Neuronal stem cell (in vitro differentiated cells): ENCODE data around the gene BCAN. TPM values are rescaled to one million over a fixed set of nuclear protein-coding genes. Genes with fewer than 3 reads are reported as not detected.
A peak's percentile ranks its signal among the peaks of the same experiment; 100 is the strongest.

Source experiments
- DNase-seq: peaks from one replicate; pipeline ENCODE4 v3.0.0-alpha.2; 2013; ENCODE audit warnings: low spot score
- H2AFZ ChIP-seq: one replicate; pipeline ENCODE4 v1.6.1; 2013; ENCODE audit warnings: mild to moderate bottlenecking, low read length, inconsistent platforms
- H2AK5ac ChIP-seq: 2 replicates; pipeline ENCODE4 v1.6.1; 2013; ENCODE audit warnings: low read depth, mild to moderate bottlenecking, inconsistent platforms, low read length, moderate library complexity, mixed read lengths
- H2BK120ac ChIP-seq: 2 replicates; pipeline ENCODE4 v1.6.1; 2013; ENCODE audit warnings: low read depth, mild to moderate bottlenecking, inconsistent platforms, low read length, moderate library complexity, mixed read lengths
- H2BK12ac ChIP-seq: one replicate; pipeline ENCODE4 v1.6.1; 2013; ENCODE audit warnings: low read length, inconsistent platforms
- H2BK15ac ChIP-seq: 2 replicates; pipeline ENCODE4 v1.6.1; 2013; ENCODE audit warnings: mild to moderate bottlenecking, low read length, inconsistent platforms, mixed read lengths
- H2BK5ac ChIP-seq: one replicate; pipeline ENCODE4 v1.6.1; 2013; ENCODE audit warnings: inconsistent platforms, mild to moderate bottlenecking, low read length, moderate library complexity
- H3K14ac ChIP-seq: one replicate; pipeline ENCODE4 v1.6.1; 2013; ENCODE audit warnings: low read length, inconsistent platforms
- H3K18ac ChIP-seq: 2 replicates; pipeline ENCODE4 v1.6.1; 2013; ENCODE audit warnings: low read length, inconsistent platforms
- H3K23ac ChIP-seq: 2 replicates; pipeline ENCODE4 v1.6.1; 2013; ENCODE audit warnings: low read depth, mild to moderate bottlenecking, mixed read lengths, low read length, inconsistent platforms; ENCODE audit not compliant: poor library complexity
- H3K27ac ChIP-seq: replicated peaks from 3 replicates; pipeline ENCODE4 v1.5.1; 2013; ENCODE audit warnings: low read length, inconsistent platforms
- H3K27me3 ChIP-seq, 3 experiments: 2 replicates each; pipeline ENCODE4 v1.6.1; 2013; ENCODE audit warnings: low read length in 3 of 3, mild to moderate bottlenecking in 2 of 3, inconsistent platforms in 1 of 3, low read depth in 1 of 3, mixed read lengths in 1 of 3, moderate library complexity in 1 of 3; ENCODE audit not compliant: control insufficient read depth in 3 of 3, insufficient read depth in 3 of 3
- H3K36me3 ChIP-seq, 2 donors: replicated peaks in 1 of 2; 2 replicates each; pipeline ENCODE4 v1.6.1; 2013; ENCODE audit warnings: low read length in 2 of 2; ENCODE audit not compliant: control insufficient read depth in 2 of 2, insufficient read depth in 2 of 2
- H3K4ac ChIP-seq: 2 replicates; pipeline ENCODE4 v1.6.1; 2013; ENCODE audit warnings: inconsistent platforms, mild to moderate bottlenecking, low read length, moderate library complexity
- H3K4me1 ChIP-seq, 2 donors: 1 replicate in 1 of 2; 2 replicates in 1 of 2; pipeline ENCODE4 v1.6.1; 2013; ENCODE audit warnings: low read length in 2 of 2, low read depth in 1 of 2; ENCODE audit not compliant: control insufficient read depth in 2 of 2, insufficient read depth in 1 of 2
- H3K4me2 ChIP-seq: one replicate; pipeline ENCODE4 v1.6.1; 2013; ENCODE audit warnings: mild to moderate bottlenecking, low read length, inconsistent platforms; ENCODE audit not compliant: insufficient read depth, poor library complexity, severe bottlenecking
- H3K4me3 ChIP-seq, 2 donors: 2 replicates each; pipeline ENCODE4 v1.5.1; 2013; ENCODE audit warnings: low read length in 2 of 2, mild to moderate bottlenecking in 2 of 2, inconsistent platforms in 1 of 2, moderate library complexity in 1 of 2
- H3K79me1 ChIP-seq: one replicate; pipeline ENCODE4 v1.6.1; 2013; ENCODE audit warnings: low read depth, mild to moderate bottlenecking, inconsistent platforms, low read length, moderate library complexity
- H3K9ac ChIP-seq: one replicate; pipeline ENCODE4 v1.6.1; 2013; ENCODE audit warnings: mild to moderate bottlenecking, low read depth, low read length, inconsistent platforms; ENCODE audit not compliant: poor library complexity
- H3K9me3 ChIP-seq, 2 donors: replicated peaks in 1 of 2; 2 replicates each; pipeline versions ENCODE3 to v1.6.1; 2013; ENCODE audit warnings: low read length in 2 of 2, mild to moderate bottlenecking in 2 of 2, inconsistent platforms in 1 of 2, low read depth in 1 of 2, mixed read lengths in 1 of 2, moderate library complexity in 1 of 2; ENCODE audit not compliant: control insufficient read depth in 2 of 2, insufficient read depth in 1 of 2
- H4K8ac ChIP-seq: one replicate; pipeline ENCODE4 v1.6.1; 2013; ENCODE audit warnings: low read depth, mild to moderate bottlenecking, inconsistent platforms, low read length, moderate library complexity
- H4K91ac ChIP-seq: one replicate; pipeline ENCODE4 v1.6.1; 2013; ENCODE audit warnings: low read length, low read depth, mild to moderate bottlenecking, inconsistent platforms; ENCODE audit not compliant: poor library complexity
- WGBS, 2 donors: extraction: QIAGEN DNeasy Blood & Tissue Kit; methylation state at CpG; one replicate each; pipeline ENCODE4 v1.1.7; 2013; ENCODE audit warnings: missing lambda C conversion rate in 2 of 2, mixed read lengths in 1 of 2; ENCODE audit not compliant: insufficient read length in 2 of 2, insufficient replicate concordance in 1 of 2; ENCODE audit errors: extremely low coverage in 2 of 2; 5-methylcytosine and 5-hydroxymethylcytosine counted together
- polyA plus RNA-seq, 2 experiments: library from polyadenylated mRNA; stranded (reverse); fragments of 200-250 nt; gene quantifications; one replicate each; pipeline ENCODE4 v1.2.3, GENCODE V29; 2013

The BCAN gene
- 0.89 TPM for polyA plus RNA-seq (2013, experiment 1 of 2)
- polyA plus RNA-seq (2013, experiment 2 of 2): 0.54 TPM

DNA sequence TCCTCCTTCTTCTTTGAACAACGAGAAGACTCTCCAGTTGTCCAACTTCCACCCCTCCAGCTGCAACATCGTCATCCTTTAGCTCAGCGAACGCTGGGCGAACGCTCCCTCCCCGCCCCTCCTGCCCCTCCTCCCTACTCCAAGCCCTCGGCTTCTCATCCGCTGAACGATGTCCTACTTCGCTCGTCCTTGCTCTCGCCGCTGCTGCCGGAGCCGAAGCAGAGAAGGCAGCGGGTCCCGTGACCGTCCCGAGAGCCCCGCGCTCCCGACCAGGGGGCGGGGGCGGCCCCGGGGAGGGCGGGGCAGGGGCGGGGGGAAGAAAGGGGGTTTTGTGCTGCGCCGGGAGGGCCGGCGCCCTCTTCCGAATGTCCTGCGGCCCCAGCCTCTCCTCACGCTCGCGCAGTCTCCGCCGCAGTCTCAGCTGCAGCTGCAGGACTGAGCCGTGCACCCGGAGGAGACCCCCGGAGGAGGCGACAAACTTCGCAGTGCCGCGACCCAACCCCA is at the start of gene BCAN:
TSS of gene BCAN (plus strand) at position 357 of the 504 bp plus-strand sequence. CDS start 3,938 bp downstream, outside the sequence.
- Histone ChIP-seq H4K8ac (no peak within 1 kb of the TSS), H3K14ac (peak within 1 kb of the TSS; percentile 50), H3K4me2 (peak within 1 kb of the TSS; percentile 92), H3K27ac (no peak within 1 kb of the TSS), H2BK5ac (no peak within 1 kb of the TSS), H2BK15ac (peak within 1 kb of the TSS; percentile 77), H3K18ac (peak within 1 kb of the TSS; percentile 86), H2BK12ac (peak within 1 kb of the TSS; percentile 86), H3K4me1 (peaks cover 13 to 14% of the 10 kb centered on the region in 2 donors), H3K36me3 (peaks cover 0 to 12% of the 10 kb centered on the region in 2 donors), H2AK5ac (peak within 1 kb of the TSS; percentile 57), H4K91ac (no peak within 1 kb of the TSS), H2BK120ac (no peak within 1 kb of the TSS), H3K9me3 (no peaks in the 10 kb centered on the region), H3K4me3 (peak within 1 kb of the TSS; percentile 34 to 74), H2AFZ (peak within 1 kb of the TSS; percentile 78), H3K79me1 (no peaks in the 10 kb centered on the region), H3K23ac (peak within 1 kb of the TSS; percentile 48), H3K9ac (peak within 1 kb of the TSS; percentile 89), H3K4ac (no peak within 1 kb of the TSS), H3K27me3 (peaks cover 10 to 64% (median 31%) of the 10 kb centered on the region in 3 experiments)
- no CpG with 5 or more reads among the region's 46 CpGs for WGBS, 2 donors
- DNase-seq: no peak

- H3K23ac ChIP-seq: peak overlapping the region; percentile 51
- H2BK12ac ChIP-seq: peak overlapping the region; percentile 63
- peaks cover 3% of the 10 kb centered on the region for H3K79me1 ChIP-seq
- no peak overlapping the region for H4K8ac ChIP-seq
- H3K36me3 ChIP-seq: peaks cover 31 to 50% of the 10 kb centered on the region in 2 donors
- peak overlapping the region; percentile 83 for H2BK120ac ChIP-seq
- H3K4ac ChIP-seq: no peak overlapping the region
- WGBS, 2 donors: no CpG with 5 or more reads among the region's 16 CpGs
- H3K14ac ChIP-seq: peak overlapping the region; percentile 72
- DNase-seq: no peak
- H4K91ac ChIP-seq: peak overlapping the region; percentile 41
- no peaks in the 10 kb centered on the region for H3K9me3 ChIP-seq
- H2AK5ac ChIP-seq: peak overlapping the region; percentile 63
- peak overlapping the region; percentile 94 for H3K4me2 ChIP-seq
- peak overlapping the region; percentile 91 for H2BK5ac ChIP-seq
- peaks cover 5 to 12% of the 10 kb centered on the region in 2 donors for H3K4me1 ChIP-seq
- no peak overlapping the region for H2BK15ac ChIP-seq
- peak overlapping the region; percentile 95 for H3K9ac ChIP-seq
- peak overlapping the region; percentile 96 for H3K18ac ChIP-seq
- peaks cover 0 to under 1% (median 0%) of the 10 kb centered on the region in 3 experiments for H3K27me3 ChIP-seq
- peak overlapping the region; percentile 67 to 93 for H3K4me3 ChIP-seq
- no peak overlapping the region for H3K27ac ChIP-seq
- H2AFZ ChIP-seq: peak overlapping the region; percentile 93
Observed at GRCh38 chr1:156592158-156592909, 49.6 kb upstream of the BCAN start.

DNA sequence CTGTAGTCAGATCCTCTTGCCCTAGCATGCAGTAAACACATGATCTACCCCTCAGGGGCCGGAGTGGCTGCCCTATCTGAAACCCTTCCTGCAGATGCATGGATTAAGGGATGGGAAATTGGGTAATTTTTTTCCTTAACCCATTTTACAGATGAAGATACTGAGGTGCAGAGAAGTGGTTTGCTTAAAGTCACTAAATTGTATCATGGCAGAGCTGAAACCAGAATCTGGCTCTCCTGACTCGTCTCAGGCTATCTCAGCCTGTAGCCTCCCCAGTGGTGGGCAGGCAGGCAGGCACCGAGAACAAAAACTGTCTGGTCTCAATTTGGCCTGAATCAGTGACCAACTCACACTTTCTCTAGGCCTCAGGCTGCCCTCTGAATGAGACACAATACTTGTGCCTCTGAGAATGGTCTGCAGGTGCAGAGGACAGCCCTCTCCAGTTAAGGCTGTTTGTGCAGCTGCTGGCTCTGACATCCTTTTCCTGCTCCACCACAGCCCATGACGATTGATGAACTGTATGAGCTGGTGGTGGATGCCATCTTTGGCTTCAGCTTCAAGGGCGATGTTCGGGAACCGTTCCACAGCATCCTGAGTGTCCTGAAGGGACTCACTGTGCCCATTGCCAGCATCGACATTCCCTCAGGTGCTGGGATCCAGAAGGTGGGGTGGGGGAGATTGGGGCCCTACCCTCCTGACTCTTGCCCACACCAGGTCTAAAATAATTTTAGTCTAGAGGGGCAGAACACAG is 48.8 kb upstream of the BCAN start:
- H4K8ac ChIP-seq: no peak overlapping the region
- H3K79me1 ChIP-seq: peaks cover 3% of the 10 kb centered on the region
- H2BK5ac ChIP-seq: peak overlapping the region; percentile 20
- no peak overlapping the region for H2BK12ac ChIP-seq
- no peak overlapping the region for H3K4ac ChIP-seq
- H2AFZ ChIP-seq: no peak overlapping the region
- H3K14ac ChIP-seq: no peak overlapping the region
- no peak overlapping the region for H3K27ac ChIP-seq
- H2AK5ac ChIP-seq: no peak overlapping the region
- DNase-seq: no peak
- no peak overlapping the region for H3K18ac ChIP-seq
- no peak overlapping the region for H3K4me3 ChIP-seq
- H3K27me3 ChIP-seq: no peaks in the 10 kb centered on the region
- WGBS, 2 donors: no CpG with 5 or more reads among the region's 8 CpGs
- H3K4me1 ChIP-seq: peaks cover 5 to 12% of the 10 kb centered on the region in 2 donors
- no peak overlapping the region for H3K9ac ChIP-seq
- H3K9me3 ChIP-seq: no peaks in the 10 kb centered on the region
- H4K91ac ChIP-seq: no peak overlapping the region
- H3K4me2 ChIP-seq: no peak overlapping the region
- H3K23ac ChIP-seq: no peak overlapping the region
- no peak overlapping the region for H2BK120ac ChIP-seq
- no peak overlapping the region for H2BK15ac ChIP-seq
- peaks cover 37 to 58% of the 10 kb centered on the region in 2 donors for H3K36me3 ChIP-seq

DNA sequence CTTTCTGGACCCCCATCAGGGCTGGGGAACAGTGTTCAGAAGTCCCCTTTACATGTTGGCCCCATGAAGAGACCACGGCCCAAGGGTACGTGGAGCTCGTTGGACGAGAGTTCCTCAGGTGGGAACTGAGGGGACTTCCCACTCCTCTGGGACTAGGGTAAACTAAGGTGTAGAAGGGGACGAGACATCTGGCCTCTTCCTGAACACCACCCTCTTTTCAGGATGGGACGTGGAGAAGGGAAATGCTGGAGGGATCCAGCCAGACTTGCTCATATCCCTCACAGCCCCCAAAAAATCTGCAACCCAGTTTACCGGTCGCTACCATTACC is 48.3 kb upstream of the BCAN start:
- H2AFZ ChIP-seq: no peak overlapping the region
- H2AK5ac ChIP-seq: no peak overlapping the region
- H3K23ac ChIP-seq: no peak overlapping the region
- no peaks in the 10 kb centered on the region for H3K9me3 ChIP-seq
- H3K27me3 ChIP-seq: no peaks in the 10 kb centered on the region
- H3K4ac ChIP-seq: no peak overlapping the region
- H3K9ac ChIP-seq: no peak overlapping the region
- no peak overlapping the region for H3K4me3 ChIP-seq
- H2BK120ac ChIP-seq: no peak overlapping the region
- no peak for DNase-seq
- H4K8ac ChIP-seq: no peak overlapping the region
- H2BK15ac ChIP-seq: no peak overlapping the region
- WGBS, 2 donors: no CpG with 5 or more reads among the region's 8 CpGs
- H3K27ac ChIP-seq: no peak overlapping the region
- no peak overlapping the region for H4K91ac ChIP-seq
- H2BK12ac ChIP-seq: no peak overlapping the region
- H3K36me3 ChIP-seq: peaks cover 41 to 63% of the 10 kb centered on the region in 2 donors
- peaks cover 5 to 12% of the 10 kb centered on the region in 2 donors for H3K4me1 ChIP-seq
- no peak overlapping the region for H3K14ac ChIP-seq
- H3K79me1 ChIP-seq: peaks cover 5% of the 10 kb centered on the region
- no peak overlapping the region for H3K4me2 ChIP-seq
- H2BK5ac ChIP-seq: peak overlapping the region; percentile 20
- H3K18ac ChIP-seq: no peak overlapping the region
